Bronchial smooth muscle cell (primary cell): ENCODE results near the gene WBP2. TPM values are rescaled to one million over a fixed set of nuclear protein-coding genes. Genes with fewer than 3 reads are reported as not detected.

Experiments used
- total RNA-seq: library from RNA; depleted of rRNA; stranded (reverse); fragments of >200 nt; gene quantifications from 2 replicates; pipeline ENCODE4 v1.2.1, GENCODE V29; 2014

WBP2 gene
- total RNA-seq, result 22.7 and 36.3 TPM in 2 replicates

GRCh38 chr17:75855310-75856061 is at the start of gene WBP2:
TSS of gene WBP2 (minus strand) at chr17:75855335. CDS start at chr17:75855297, 38 bp downstream.

DNA sequence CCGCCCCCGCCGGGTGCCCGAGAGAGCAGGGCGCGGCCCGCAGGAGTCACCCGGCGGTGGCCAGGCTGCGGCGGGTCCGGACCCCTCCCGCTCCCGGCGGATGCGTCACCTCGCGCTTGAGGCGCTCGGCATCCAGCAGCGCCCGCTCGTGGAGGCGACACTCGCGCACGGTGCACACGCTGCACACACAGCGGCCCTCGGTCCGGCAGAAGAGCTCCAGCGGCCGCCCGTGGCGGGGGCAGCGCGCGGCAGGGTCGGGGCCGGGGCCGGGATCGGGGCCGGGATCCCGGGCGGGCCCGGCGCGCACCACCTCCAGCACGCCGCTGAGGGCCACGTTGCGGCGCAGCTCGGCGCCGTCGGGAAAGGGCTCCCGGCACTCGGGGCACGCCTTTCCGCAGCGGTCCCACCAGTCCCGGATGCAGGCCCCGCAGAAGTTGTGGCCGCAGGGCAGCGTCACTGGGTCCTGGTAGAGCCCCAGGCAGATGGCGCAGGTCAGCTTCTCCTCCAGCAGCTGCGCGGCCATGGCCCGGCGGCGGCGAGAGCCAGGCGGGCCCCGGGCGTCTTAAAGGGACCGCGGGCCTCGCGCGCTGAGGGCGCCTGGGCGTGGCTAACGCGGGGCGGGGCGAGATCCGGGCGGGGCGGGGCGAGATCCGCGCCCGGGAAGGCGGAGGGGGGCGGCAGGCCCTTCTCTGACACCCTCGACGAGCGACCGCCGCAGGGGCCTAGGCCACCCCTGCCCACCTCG is 41.5 kb upstream of the WBP2 start, which contains the start of gene TRIM65:
TSS of gene TRIM65 (minus strand) at position 537 of the 745 bp plus-strand sequence. CDS start at position 523, 14 bp downstream.

DNA sequence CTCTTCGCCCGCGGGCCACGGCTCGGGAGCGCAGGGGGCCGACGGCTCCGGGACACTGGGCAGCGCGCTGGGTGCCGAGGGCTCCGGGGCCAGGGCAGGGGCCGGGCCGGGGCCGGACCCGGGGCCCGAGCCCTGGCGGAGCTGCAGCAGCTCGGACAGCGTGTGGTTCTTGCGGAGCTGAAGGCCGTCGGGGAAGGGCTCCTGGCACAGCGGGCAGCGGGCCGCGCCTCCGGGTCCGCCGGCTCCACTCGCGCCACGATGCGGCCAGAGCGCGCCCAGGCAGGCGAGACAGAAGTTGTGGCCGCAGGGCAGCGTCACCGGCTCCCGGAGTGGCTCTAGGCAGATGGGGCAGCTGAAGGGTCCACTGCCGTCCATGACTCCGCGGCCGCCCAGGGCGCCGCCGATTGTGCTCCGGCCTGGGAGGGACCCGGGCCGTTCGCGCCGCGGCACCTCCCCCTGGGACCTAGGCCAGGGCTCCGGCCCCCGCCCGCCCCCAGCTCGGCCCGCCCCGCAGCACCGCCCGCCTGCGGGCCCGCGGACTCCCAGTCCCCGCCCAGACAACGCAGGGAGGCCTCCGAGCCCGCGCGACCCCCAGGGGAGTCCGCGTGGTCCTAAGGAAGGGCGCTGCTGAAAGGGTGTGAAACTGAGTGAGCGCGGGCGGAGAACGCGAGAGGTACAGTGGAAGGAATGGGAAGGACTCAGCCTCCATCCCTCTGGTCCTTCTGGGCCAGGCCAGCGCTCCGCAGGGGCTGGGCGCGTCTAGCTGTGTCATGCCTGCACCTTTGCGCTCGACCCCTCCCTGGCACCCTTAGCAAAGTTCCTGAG is 23.3 kb upstream of the WBP2 start, which contains the start of gene TRIM47:
TSS of gene TRIM47 (minus strand) at position 408 of the 825 bp plus-strand sequence. CDS start at position 375, 33 bp downstream.

GRCh38 chr17:75843577-75844529 is 11.3 kb downstream of the WBP2 start, which contains the start of gene UNC13D:
TSS of gene UNC13D (minus strand) at chr17:75844404. CDS start at chr17:75844337, 67 bp downstream.

Other genes with a start within 250 kb of the WBP2 start
- gene SMIM5, start 221.9 kb downstream of the WBP2 start, total RNA-seq, result not detected in 2 replicates
- gene RECQL5, start 188.2 kb downstream of the WBP2 start, total RNA-seq, result 20.8 and 23.8 TPM in 2 replicates
- 52.6 and 53.8 TPM in 2 replicates for gene SAP30BP, start 188.0 kb downstream of the WBP2 start, total RNA-seq
- gene ITGB4, start 133.9 kb downstream of the WBP2 start, total RNA-seq, result under 0.01 and 0.60 TPM in 2 replicates
- 35.4 and 54.4 TPM in 2 replicates for gene GALK1, start 90.1 kb downstream of the WBP2 start, total RNA-seq
- 11.4 and 12.3 TPM in 2 replicates for gene UNK, start 70.5 kb downstream of the WBP2 start, total RNA-seq
- 1.6 and 2.5 TPM in 2 replicates for gene UNC13D, start 10.9 kb downstream of the WBP2 start, total RNA-seq
- gene TRIM47, start 23.2 kb upstream of the WBP2 start, total RNA-seq, result 8.4 and 23.0 TPM in 2 replicates
- 8.7 and 12.3 TPM in 2 replicates for gene TRIM65, start 41.6 kb upstream of the WBP2 start, total RNA-seq
- 21.5 and 26.8 TPM in 2 replicates for gene MRPL38, start 49.5 kb upstream of the WBP2 start, total RNA-seq
- gene FBF1, start 85.7 kb upstream of the WBP2 start, total RNA-seq, result 9.8 and 16.6 TPM in 2 replicates
- 50.6 and 61.0 TPM in 2 replicates for gene ACOX1, start 123.8 kb upstream of the WBP2 start, total RNA-seq
- 13.1 and 21.3 TPM in 2 replicates for gene TEN1, start 123.9 kb upstream of the WBP2 start, total RNA-seq
- gene CDK3, start 145.5 kb upstream of the WBP2 start, total RNA-seq, result 1.4 and 3.0 TPM in 2 replicates
- gene EVPL, start 172.0 kb upstream of the WBP2 start, total RNA-seq, result 0.09 and 0.16 TPM in 2 replicates
- gene SRP68, start 217.2 kb upstream of the WBP2 start, total RNA-seq, result 26.4 and 32.6 TPM in 2 replicates
- not detected in 2 replicates for gene GALR2, start 219.4 kb upstream of the WBP2 start, total RNA-seq
- under 0.01 TPM in 1 of 2 replicates, not detected in the other for gene ZACN, start 223.8 kb upstream of the WBP2 start, total RNA-seq
- 90.0 and 119 TPM in 2 replicates for gene EXOC7, start 248.5 kb upstream of the WBP2 start, total RNA-seq